Esophagus squamous epithelium (tissue), 4 donors: ENCODE data around the gene PRKAB1.

ENCODE experiments used
- POLR2A ChIP-seq, 4 donors: fragments of 450-650 bp; IDR thresholded peaks; one replicate each; pipeline ENCODE4 v1.6.1; 2017; ENCODE audit warnings: antibody characterized with exemption in 4 of 4, mild to moderate bottlenecking in 4 of 4, moderate library complexity in 3 of 4
- TF ChIP-seq, protein P1 (sequence below), 6 experiments: fragments of 450-650 bp in 4 of 6; fragments of 200-600 bp in 2 of 6; sonication (generic) in 2 of 6; IDR thresholded peaks; one replicate each; pipeline ENCODE4 v1.5.1; 2016 to 2019; ENCODE audit warnings: antibody characterized with exemption in 6 of 6, mild to moderate bottlenecking in 4 of 6, moderate library complexity in 4 of 6

DNA sequence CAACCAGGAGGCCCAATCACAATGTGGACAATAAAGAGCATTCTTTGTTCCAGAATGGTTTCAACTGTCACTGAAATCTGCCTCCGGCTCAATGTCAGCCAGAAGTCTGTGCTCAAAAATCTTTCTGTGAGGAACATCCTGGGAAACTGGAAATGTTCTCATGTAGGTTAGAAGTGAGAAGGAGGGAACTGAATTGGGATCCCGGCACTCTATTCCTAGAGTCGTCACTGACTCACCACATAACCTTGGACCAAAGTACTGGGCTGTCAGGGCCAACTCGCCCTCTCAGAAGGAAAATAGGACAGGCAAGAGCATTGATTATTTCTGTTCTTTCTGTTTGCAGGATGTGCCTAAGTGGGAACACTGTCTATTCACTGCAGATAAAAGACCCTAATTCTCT, 57.6 kb downstream of the PRKAB1 start:
- TF ChIP-seq, protein P1, sequence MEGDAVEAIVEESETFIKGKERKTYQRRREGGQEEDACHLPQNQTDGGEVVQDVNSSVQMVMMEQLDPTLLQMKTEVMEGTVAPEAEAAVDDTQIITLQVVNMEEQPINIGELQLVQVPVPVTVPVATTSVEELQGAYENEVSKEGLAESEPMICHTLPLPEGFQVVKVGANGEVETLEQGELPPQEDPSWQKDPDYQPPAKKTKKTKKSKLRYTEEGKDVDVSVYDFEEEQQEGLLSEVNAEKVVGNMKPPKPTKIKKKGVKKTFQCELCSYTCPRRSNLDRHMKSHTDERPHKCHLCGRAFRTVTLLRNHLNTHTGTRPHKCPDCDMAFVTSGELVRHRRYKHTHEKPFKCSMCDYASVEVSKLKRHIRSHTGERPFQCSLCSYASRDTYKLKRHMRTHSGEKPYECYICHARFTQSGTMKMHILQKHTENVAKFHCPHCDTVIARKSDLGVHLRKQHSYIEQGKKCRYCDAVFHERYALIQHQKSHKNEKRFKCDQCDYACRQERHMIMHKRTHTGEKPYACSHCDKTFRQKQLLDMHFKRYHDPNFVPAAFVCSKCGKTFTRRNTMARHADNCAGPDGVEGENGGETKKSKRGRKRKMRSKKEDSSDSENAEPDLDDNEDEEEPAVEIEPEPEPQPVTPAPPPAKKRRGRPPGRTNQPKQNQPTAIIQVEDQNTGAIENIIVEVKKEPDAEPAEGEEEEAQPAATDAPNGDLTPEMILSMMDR (IDR thresholded peaks at IDR 0.05) = no peak
- no peak for TF ChIP-seq POLR2A (IDR thresholded peaks at IDR 0.05)
